Stimulated activated CD8-positive, alpha-beta memory T cell treated with anti-CD3 and anti-CD28 coated beads, Interleukin-15, amount 100 ng/mL, for 48 hours (primary cell): Measurements from ENCODE around the gene NBPF1.
"Not testable (repeated sequence)": the region's sequence is repeated elsewhere in the genome, so short reads cannot be mapped to it uniquely, and the experiment has no call there.

Experiments used
- DNase-seq, 2 donors: peaks; one replicate each; pipeline ENCODE4 v3.0.0-alpha.2; 2020; ENCODE audit warnings: low read depth in 2 of 2

NBPF1 gene

GRCh38 chr1:16607433-16607851, 5.9 kb downstream of the NBPF1 start:
- no peak for DNase-seq

GRCh38 chr1:16606666-16607432, 6.5 kb downstream of the NBPF1 start:
- DNase-seq, result not testable (repeated sequence)

GRCh38 chr1:16605532-16606505, 7.5 kb downstream of the NBPF1 start:
- DNase-seq, result no peak

GRCh38 chr1:16605213-16605525, 8.2 kb downstream of the NBPF1 start:
- DNase-seq, result no peak

GRCh38 chr1:16604514-16605212, 8.7 kb downstream of the NBPF1 start:
- not testable (repeated sequence) for DNase-seq

GRCh38 chr1:16603623-16604022, 9.7 kb downstream of the NBPF1 start:
- DNase-seq, result not testable (repeated sequence)

GRCh38 chr1:16602336-16603011, 10.9 kb downstream of the NBPF1 start:
- DNase-seq, result not testable (repeated sequence)

- not testable (repeated sequence) for DNase-seq
Observed at GRCh38 chr1:16600855-16601786, 12.2 kb downstream of the NBPF1 start.

- not testable (repeated sequence) for DNase-seq
Observed at GRCh38 chr1:16599326-16599725, 14.0 kb downstream of the NBPF1 start.

GRCh38 chr1:16595216-16595615, 18.1 kb downstream of the NBPF1 start:
- not testable (repeated sequence) for DNase-seq

- not testable (repeated sequence) for DNase-seq
Observed at GRCh38 chr1:16591845-16592244, 21.5 kb downstream of the NBPF1 start.

GRCh38 chr1:16588081-16588480, 25.3 kb downstream of the NBPF1 start:
- DNase-seq, result not testable (repeated sequence)

GRCh38 chr1:16587639-16588038, 25.7 kb downstream of the NBPF1 start:
- DNase-seq, result not testable (repeated sequence)

- DNase-seq, result not testable (repeated sequence)
Observed at GRCh38 chr1:16565324-16565723, 48.0 kb downstream of the NBPF1 start.

- DNase-seq, result not testable (repeated sequence)
Observed at GRCh38 chr1:16561035-16561434, 52.3 kb downstream of the NBPF1 start.

- DNase-seq, result not testable (repeated sequence)
Observed at GRCh38 chr1:16560498-16560897, 52.9 kb downstream of the NBPF1 start.

GRCh38 chr1:16559688-16560087, 53.7 kb downstream of the NBPF1 start:
- DNase-seq, result not testable (repeated sequence)

GRCh38 chr1:16557034-16557433, 56.3 kb downstream of the NBPF1 start:
- DNase-seq, result not testable (repeated sequence)

- not testable (repeated sequence) for DNase-seq
Observed at GRCh38 chr1:16553244-16553643, 60.1 kb downstream of the NBPF1 start.
